GM21529 (cell line): Measurements from ENCODE around the gene PELI2.

Experiments used
- ATAC-seq: cut with Tn5 transposase; IDR thresholded peaks from one replicate; pipeline ENCODE4 v1.9.1; 2021; ENCODE audit not compliant: unreplicated experiment

Gene PELI2

DNA sequence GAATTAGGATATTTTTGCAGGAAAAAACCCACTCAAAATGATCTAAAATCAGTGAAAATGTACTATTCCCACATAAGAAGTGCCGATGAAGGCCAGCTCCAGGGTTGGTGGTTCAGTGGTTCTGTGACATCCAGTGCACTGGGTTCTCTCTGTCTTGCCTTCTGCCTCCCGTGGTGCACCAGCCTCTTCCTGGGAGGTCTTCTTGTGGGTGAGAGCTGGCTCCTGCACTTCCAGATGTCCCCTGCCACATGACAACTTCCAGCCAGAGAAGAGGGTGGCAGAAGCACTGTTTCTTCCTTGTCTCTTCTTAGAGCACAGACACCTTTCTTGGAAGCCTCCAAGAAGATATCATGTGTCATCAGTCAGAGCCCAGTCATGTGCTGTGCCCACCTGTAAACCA, 170.9 kb downstream of the PELI2 start:
- no peak for ATAC-seq

- ATAC-seq, result no peak
Measured at GRCh38 chr14:56290195-56290594, 172.0 kb downstream of the PELI2 start.

DNA sequence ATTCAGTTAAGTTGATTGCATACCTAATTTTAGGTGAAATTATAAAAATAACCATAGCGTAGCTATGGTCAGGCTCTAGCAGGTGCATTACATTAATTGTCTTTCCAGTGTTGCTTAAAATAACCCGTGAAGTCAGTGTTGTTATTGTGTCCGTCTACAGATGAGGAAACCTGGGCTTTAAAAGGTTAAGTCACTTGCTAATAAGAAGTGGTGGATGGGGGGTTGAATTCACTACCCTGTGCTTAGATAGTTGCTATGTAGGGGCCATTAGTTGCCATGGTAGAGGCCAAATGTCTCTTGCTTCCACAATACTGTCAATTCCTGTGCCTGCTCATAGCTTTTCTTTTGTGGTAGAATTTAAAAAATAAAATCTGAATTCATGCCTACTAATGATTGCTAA, 174.8 kb downstream of the PELI2 start:
- no peak for ATAC-seq

DNA sequence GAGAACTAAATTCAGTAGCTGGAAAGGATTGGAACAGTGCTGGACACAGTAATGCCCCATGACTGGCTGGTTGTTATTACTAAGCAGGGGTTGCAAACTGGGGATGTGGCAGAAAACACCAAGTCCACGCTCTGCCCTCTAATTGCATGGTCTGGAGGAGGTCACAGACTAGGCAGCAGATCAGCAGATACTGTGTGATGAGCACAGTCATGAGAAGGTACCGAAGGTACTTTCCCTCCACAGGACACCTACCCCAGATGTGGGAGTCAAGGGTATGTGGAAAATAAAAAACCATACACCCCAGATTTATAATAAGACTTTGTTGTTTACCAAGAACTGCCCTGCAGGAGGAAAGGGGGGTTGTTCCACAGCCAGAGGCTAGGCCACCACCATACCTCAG, 175.3 kb downstream of the PELI2 start:
- no peak for ATAC-seq

DNA sequence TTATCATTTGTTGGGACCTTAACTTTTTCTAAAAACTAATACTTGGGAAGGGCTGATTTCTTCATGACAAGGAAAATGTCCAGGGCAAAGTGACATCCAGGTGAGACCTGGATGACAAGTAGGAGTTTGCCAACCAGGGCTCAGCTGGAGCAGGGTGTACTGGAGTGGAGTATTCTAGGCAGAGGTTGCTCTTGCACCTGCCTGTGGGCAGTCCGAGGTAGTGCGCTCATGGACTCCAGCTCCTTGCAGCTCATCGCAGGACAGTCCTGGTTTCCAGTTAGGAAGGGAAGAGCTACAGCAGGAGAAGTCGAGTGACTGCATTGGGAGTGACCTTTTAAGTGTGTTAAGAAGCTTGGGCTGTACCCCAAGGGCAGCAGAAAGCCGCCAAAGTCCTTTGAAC, 175.9 kb downstream of the PELI2 start:
- ATAC-seq, result no peak

GRCh38 chr14:56295743-56296142, 177.5 kb downstream of the PELI2 start:
- no peak for ATAC-seq

GRCh38 chr14:56297449-56297848, 179.2 kb downstream of the PELI2 start:
- ATAC-seq, result no peak

DNA sequence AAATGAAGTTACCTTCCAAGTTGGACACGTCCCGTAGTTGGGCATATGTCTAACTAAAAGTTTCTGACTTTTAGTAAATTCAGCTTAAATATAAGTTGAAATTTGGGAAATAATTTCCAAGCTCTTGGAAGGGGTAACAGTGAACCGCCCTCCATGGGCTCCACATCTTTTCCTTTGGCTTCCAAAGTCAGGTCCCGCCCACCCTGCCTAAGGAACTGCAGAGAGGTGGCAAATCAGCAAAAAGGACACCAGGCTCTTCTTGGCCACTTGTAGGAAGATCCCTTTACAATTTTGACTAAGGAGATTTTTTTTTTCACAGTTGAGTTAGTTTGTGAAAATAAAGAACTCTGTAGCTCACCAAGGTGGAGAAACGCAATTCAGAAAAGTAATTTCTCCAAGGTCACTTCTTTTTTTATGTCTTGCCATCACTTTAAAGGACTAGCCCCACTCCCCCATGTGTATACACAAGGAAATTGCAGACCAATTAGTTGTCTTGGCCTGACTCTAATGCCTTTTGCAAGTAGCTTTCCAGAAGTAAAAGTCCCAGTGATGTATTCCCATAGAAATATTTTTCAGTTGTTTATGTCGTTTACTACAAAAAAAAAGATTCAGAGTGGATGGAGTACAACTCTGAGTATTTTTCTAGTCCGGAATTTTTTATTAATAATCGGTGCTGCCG, 181.2 kb downstream of the PELI2 start:
- ATAC-seq, result no peak

DNA sequence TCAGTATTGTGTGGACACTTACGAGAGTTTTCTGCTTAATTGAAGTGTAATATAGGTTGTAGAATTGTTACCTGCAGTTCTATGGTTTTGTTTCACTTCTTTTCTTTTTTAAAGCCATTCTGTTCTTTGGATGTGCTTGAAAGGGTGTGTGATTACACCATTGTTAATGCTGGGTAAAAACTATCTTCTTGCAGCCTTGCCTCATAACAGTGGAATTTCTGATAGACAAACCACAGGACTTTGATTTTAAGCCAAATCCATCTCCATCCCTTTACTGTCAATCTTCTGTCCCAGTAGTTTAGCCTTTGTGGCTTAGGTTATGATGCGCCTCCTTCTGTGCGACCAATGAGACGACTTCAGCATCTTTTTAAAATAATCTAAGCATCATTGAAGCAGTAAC, 182.3 kb downstream of the PELI2 start:
- ATAC-seq, result no peak

GRCh38 chr14:56304456-56304855, 186.2 kb downstream of the PELI2 start:
- no peak for ATAC-seq

GRCh38 chr14:56309198-56309597, 191.0 kb downstream of the PELI2 start:
- ATAC-seq, result no peak

- no peak for ATAC-seq
Measured at GRCh38 chr14:56310643-56311042, 192.4 kb downstream of the PELI2 start.

- no peak for ATAC-seq
Measured at GRCh38 chr14:56313789-56314188, 195.6 kb downstream of the PELI2 start.

- ATAC-seq, result no peak
Measured at GRCh38 chr14:56318393-56319115, 200.3 kb downstream of the PELI2 start.

GRCh38 chr14:56321861-56322260, 203.7 kb downstream of the PELI2 start:
- ATAC-seq, result no peak

DNA sequence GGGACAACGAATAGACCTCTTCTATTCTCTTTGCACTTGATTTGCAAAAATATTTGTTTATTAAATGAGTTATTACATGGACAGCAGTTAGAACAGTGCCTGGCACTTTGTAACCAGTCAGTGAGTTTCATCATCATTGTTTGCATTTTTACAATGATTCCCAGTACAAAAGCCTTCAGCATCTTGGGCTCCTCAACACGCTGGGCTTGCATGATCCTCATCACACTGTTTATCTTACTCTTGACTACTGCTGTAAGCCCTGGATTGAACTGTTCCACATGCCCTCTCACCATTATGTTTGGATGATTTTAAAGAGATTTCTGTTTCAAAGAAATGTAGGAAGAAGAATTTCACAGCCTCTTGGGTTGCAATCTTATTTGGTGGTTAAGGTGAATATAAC, 204.3 kb downstream of the PELI2 start:
- no peak for ATAC-seq

DNA sequence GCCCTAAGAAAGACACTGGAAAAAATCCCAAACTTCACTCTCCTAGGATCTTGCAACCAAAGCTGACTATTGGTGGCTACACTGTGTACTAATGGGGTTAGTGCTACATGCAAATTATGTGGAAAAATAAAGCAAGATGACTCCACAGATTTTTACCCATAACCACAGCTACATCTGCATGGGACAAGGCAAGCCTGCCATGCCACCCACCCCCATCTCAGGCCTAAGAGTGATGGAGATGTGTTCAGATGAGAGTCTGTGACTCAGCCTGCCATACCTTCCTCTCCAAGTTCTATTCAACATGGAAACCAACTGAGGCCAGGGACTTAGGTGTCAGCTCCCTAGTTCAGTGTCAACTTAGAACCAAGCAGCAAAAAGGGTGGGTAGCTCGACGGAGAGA, 206.2 kb downstream of the PELI2 start:
- no peak for ATAC-seq

- ATAC-seq, result no peak
Measured at GRCh38 chr14:56324856-56325699, 206.9 kb downstream of the PELI2 start.

GRCh38 chr14:56328021-56328420, 209.8 kb downstream of the PELI2 start:
- ATAC-seq, result no peak

- no peak for ATAC-seq
Measured at GRCh38 chr14:56331592-56332216, 213.5 kb downstream of the PELI2 start.
